DOHH2 (cell line): Measurements from ENCODE around the gene HSPB3.
"Not testable (repeated sequence)": the region's sequence is repeated elsewhere in the genome, so short reads cannot be mapped to it uniquely, and the experiment has no call there.

Experiments
- H3F3A ChIP-seq: fragments of 200-600 bp; sonication (generic), shearing (Covaris generic); 2 replicates; pipeline ENCODE4 v1.6.0; 2016; ENCODE audit warnings: antibody characterized with exemption, mild to moderate bottlenecking; ENCODE audit not compliant: control insufficient read depth, insufficient read depth
- H3K27ac ChIP-seq: fragments of 200-600 bp; sonication (generic); 2 replicates; pipeline ENCODE4 v1.5.1; 2014; ENCODE audit warnings: low read depth, mild to moderate bottlenecking, low read length, moderate library complexity
- H3K27me3 ChIP-seq: fragments of 200-600 bp; sonication (generic); 2 replicates; pipeline ENCODE4 v1.6.1; 2014; ENCODE audit warnings: mild to moderate bottlenecking, low read length, mixed read lengths; ENCODE audit not compliant: control insufficient read depth
- H3K36me3 ChIP-seq: fragments of 200-600 bp; sonication (generic); 2 replicates; pipeline ENCODE4 v1.6.1; 2014; ENCODE audit warnings: mild to moderate bottlenecking, low read length, moderate library complexity, mixed read lengths; ENCODE audit not compliant: control insufficient read depth
- H3K4me1 ChIP-seq: fragments of 200-600 bp; sonication (generic); 2 replicates; pipeline ENCODE4 v1.6.1; 2014; ENCODE audit warnings: mild to moderate bottlenecking, low read length, mixed read lengths; ENCODE audit not compliant: control insufficient read depth
- H3K4me2 ChIP-seq: fragments of 200-600 bp; sonication (generic); 2 replicates; pipeline ENCODE4 v1.6.0; 2014; ENCODE audit warnings: mild to moderate bottlenecking, low read length, moderate library complexity
- H3K4me3 ChIP-seq: fragments of 200-600 bp; sonication (generic); 2 replicates; pipeline ENCODE4 v1.5.1; 2014; ENCODE audit warnings: mild to moderate bottlenecking, low read length, mixed read lengths
- H3K79me2 ChIP-seq: fragments of 200-600 bp; sonication (generic); 2 replicates; pipeline ENCODE4 v1.6.1; 2014; ENCODE audit warnings: mild to moderate bottlenecking, low read length, mixed read lengths; ENCODE audit not compliant: control insufficient read depth
- H3K9me2 ChIP-seq: fragments of 200-600 bp; sonication (generic); replicated peaks from 2 replicates; pipeline ENCODE4 v1.6.1; 2014; ENCODE audit warnings: mild to moderate bottlenecking, low read length, mixed read lengths; ENCODE audit not compliant: control insufficient read depth
- H3K9me3 ChIP-seq: fragments of 200-600 bp; sonication (generic); 2 replicates; pipeline ENCODE4 v1.6.1; 2014; ENCODE audit warnings: antibody characterized with exemption, low read length, mixed read lengths; ENCODE audit not compliant: control insufficient read depth, insufficient read depth
- H4K20me1 ChIP-seq: fragments of 200-600 bp; sonication (generic); 2 replicates; pipeline ENCODE4 v1.6.0; 2014; ENCODE audit warnings: low read depth, mild to moderate bottlenecking, antibody characterized with exemption, low read length, moderate library complexity; ENCODE audit not compliant: control insufficient read depth, insufficient read depth
- CTCF ChIP-seq: fragments of 200-600 bp; sonication (generic); IDR thresholded peaks from one replicate; pipeline ENCODE4 v1.5.1; 2014; ENCODE audit warnings: antibody characterized with exemption, mild to moderate bottlenecking, low read depth, low read length; ENCODE audit not compliant: poor library complexity, severe bottlenecking
- EZH2phosphoT487 ChIP-seq: fragments of 200-600 bp; sonication (generic); IDR thresholded peaks from 2 replicates; pipeline ENCODE4 v1.6.1; 2017; ENCODE audit warnings: borderline replicate concordance, mild to moderate bottlenecking, antibody characterized with exemption, low read length, moderate library complexity, mixed read lengths

Gene HSPB3

GRCh38 chr5:54484219-54484894 lies 28.9 kb downstream of the HSPB3 start:
- H3K4me3 ChIP-seq, result no peak overlapping the region
- no peak overlapping the region for H3K27ac ChIP-seq
- no peaks in the 10 kb centered on the region for H3K9me3 ChIP-seq
- no peaks in the 10 kb centered on the region for H3K27me3 ChIP-seq
- no peaks in the 10 kb centered on the region for H3K79me2 ChIP-seq
- H3K4me2 ChIP-seq, result no peak overlapping the region
- no peaks in the 10 kb centered on the region for H4K20me1 ChIP-seq
- no peaks in the 10 kb centered on the region for H3F3A ChIP-seq
- H3K36me3 ChIP-seq, result no peaks in the 10 kb centered on the region
- H3K9me2 ChIP-seq, result no peaks in the 10 kb centered on the region
- no peaks in the 10 kb centered on the region for H3K4me1 ChIP-seq
- TF ChIP-seq CTCF, result no peak
- no peak for TF ChIP-seq EZH2phosphoT487

- H3K4me3 ChIP-seq, H3K27me3 ChIP-seq, H3K9me2 ChIP-seq, H3K36me3 ChIP-seq, H3K9me3 ChIP-seq, H3F3A ChIP-seq, H3K27ac ChIP-seq, H3K4me1 ChIP-seq, H4K20me1 ChIP-seq, H3K4me2 ChIP-seq, H3K79me2 ChIP-seq: not testable (repeated sequence)
Measured at GRCh38 chr5:54485659-54486058, 30.2 kb downstream of the HSPB3 start.

- not testable (repeated sequence) for H3K9me2 ChIP-seq, H3K4me3 ChIP-seq, H3K9me3 ChIP-seq, H3K36me3 ChIP-seq, H3K4me1 ChIP-seq, H3K4me2 ChIP-seq, H3K27ac ChIP-seq, H4K20me1 ChIP-seq, H3K79me2 ChIP-seq, H3F3A ChIP-seq, H3K27me3 ChIP-seq
Measured at GRCh38 chr5:54489648-54489979, 34.1 kb downstream of the HSPB3 start.

GRCh38 chr5:54491326-54491725 lies 35.8 kb downstream of the HSPB3 start:
- Histone ChIP-seq H3K36me3 (no peaks in the 10 kb centered on the region), H3K27me3 (no peaks in the 10 kb centered on the region), H3K4me3 (no peak overlapping the region), H3K27ac (no peak overlapping the region), H3K79me2 (no peaks in the 10 kb centered on the region), H3K9me2 (no peaks in the 10 kb centered on the region), H3K9me3 (no peaks in the 10 kb centered on the region), H3K4me2 (no peak overlapping the region), H3K4me1 (no peaks in the 10 kb centered on the region), H4K20me1 (no peaks in the 10 kb centered on the region), H3F3A (no peaks in the 10 kb centered on the region)
- TF ChIP-seq EZH2phosphoT487 (no peak), CTCF (no peak)
